AG09319 (cell line): ENCODE results near the gene IGF2BP1.

Experiments
- DNase-seq: peaks from one replicate; pipeline ENCODE4 v3.0.0-alpha.2; 2010; ENCODE audit warnings: low read depth; ENCODE audit errors: extremely low read depth
- CTCF ChIP-seq: IDR thresholded peaks from 2 replicates; pipeline ENCODE4 v1.5.1; 2011; ENCODE audit warnings: low read depth, mild to moderate bottlenecking, inconsistent platforms, low read length, moderate library complexity

IGF2BP1 gene

GRCh38 chr17:49104511-49105074, 107.4 kb downstream of the IGF2BP1 start:
- no peak for TF ChIP-seq CTCF
- no peak for DNase-seq
